Endometrial microvascular endothelial cells (primary cell): ENCODE results near the gene NUP210L. TPM values are rescaled to one million over a fixed set of nuclear protein-coding genes. Genes with fewer than 3 reads are reported as not detected.

Experiments used
- total RNA-seq: library from RNA; depleted of rRNA; stranded (reverse); fragments of >200 nt; gene quantifications from one replicate; pipeline ENCODE4 v1.2.3, GENCODE V29; 2015; ENCODE audit errors: inconsistent ontology term

Gene NUP210L
- total RNA-seq, 1 donor from 2014 or later: not detected

Other genes starting within 250 kb of the NUP210L start
- 7.4 TPM for gene GATAD2B, start 232.1 kb downstream of the NUP210L start, total RNA-seq
- 15.6 TPM for gene DENND4B, start 208.4 kb downstream of the NUP210L start, total RNA-seq
- gene CRTC2, start 196.5 kb downstream of the NUP210L start, total RNA-seq: 17.7 TPM
- gene SLC39A1, start 191.5 kb downstream of the NUP210L start, total RNA-seq: 108 TPM
- 6.0 TPM for gene CREB3L4, start 187.2 kb downstream of the NUP210L start, total RNA-seq
- 221 TPM for gene JTB, start 177.4 kb downstream of the NUP210L start, total RNA-seq
- gene RAB13, start 168.7 kb downstream of the NUP210L start, total RNA-seq: 39.7 TPM
- gene RPS27, start 164.3 kb downstream of the NUP210L start, total RNA-seq: 940 TPM
- 973 TPM for gene TPM3, start 37.0 kb upstream of the NUP210L start, total RNA-seq
- not detected for gene CFAP141, start 51.3 kb upstream of the NUP210L start, total RNA-seq
- 82.6 TPM for gene UBAP2L, start 65.9 kb upstream of the NUP210L start, total RNA-seq
- gene HAX1, start 117.6 kb upstream of the NUP210L start, total RNA-seq: 136 TPM
- gene AQP10, start 166.0 kb upstream of the NUP210L start, total RNA-seq: not detected
- 41.0 TPM for gene ATP8B2, start 170.5 kb upstream of the NUP210L start, total RNA-seq